Thyroid gland (tissue), 4 donors: ENCODE results near the gene ACOX2.

Experiments
- CTCF ChIP-seq, 6 experiments: fragments of 200-600 bp in 3 of 6; fragments of 450-650 bp in 3 of 6; sonication (generic) in 3 of 6; IDR thresholded peaks; one replicate each; pipeline ENCODE4 v1.5.1; 2016 to 2019; ENCODE audit warnings: antibody characterized with exemption in 6 of 6, mild to moderate bottlenecking in 2 of 6, inconsistent platforms in 1 of 6, moderate library complexity in 1 of 6
- POLR2A ChIP-seq, 2 donors: fragments of 450-650 bp; IDR thresholded peaks; one replicate each; pipeline ENCODE4 v1.6.1; 2017; ENCODE audit warnings: antibody characterized with exemption in 2 of 2, mild to moderate bottlenecking in 2 of 2, moderate library complexity in 1 of 2

GRCh38 chr3:58491506-58492402 lies 45.2 kb downstream of the ACOX2 start, which contains the start of gene KCTD6:
- TF ChIP-seq CTCF (IDR thresholded peaks at IDR 0.05): peak in 5 of 6 experiments; percentile 34 to 95 (median 91)
- peak; percentile 28 to 72 for TF ChIP-seq POLR2A (IDR thresholded peaks at IDR 0.05)
